Lower leg skin (tissue), 3 donors: Measurements from ENCODE around the gene KRT28.

Experiments
- CTCF ChIP-seq, 3 donors: fragments of 450-650 bp; IDR thresholded peaks; one replicate each; pipeline ENCODE4 v1.5.1; 2016; ENCODE audit warnings: antibody characterized with exemption in 3 of 3, mild to moderate bottlenecking in 3 of 3, moderate library complexity in 2 of 3
- POLR2A ChIP-seq, 2 donors: fragments of 450-650 bp; IDR thresholded peaks; one replicate each; pipeline ENCODE4 v1.6.1; 2016 to 2017; ENCODE audit warnings: antibody characterized with exemption in 2 of 2, mild to moderate bottlenecking in 1 of 2, moderate library complexity in 1 of 2

GRCh38 chr17:40763752-40764151, 36.0 kb downstream of the KRT28 start:
- TF ChIP-seq CTCF (IDR thresholded peaks at IDR 0.05) = no peak
- no peak for TF ChIP-seq POLR2A (IDR thresholded peaks at IDR 0.05)
